ENCODE measurements around the gene CASTOR2. TPM values are rescaled to one million over a fixed set of nuclear protein-coding genes. Genes with fewer than 3 reads are reported as not detected.
A peak's percentile ranks its signal among the peaks of the same experiment; 100 is the strongest.
"Not testable (repeated sequence)": the region's sequence is repeated elsewhere in the genome, so short reads cannot be mapped to it uniquely, and the experiment has no call there.

Gene CASTOR2
- total and polyA plus RNA-seq, 2 donors (not counting 3 experiments of a cell fraction or from before 2014, with no cell fraction given), result 9.6 to 25.1 TPM

DNA sequence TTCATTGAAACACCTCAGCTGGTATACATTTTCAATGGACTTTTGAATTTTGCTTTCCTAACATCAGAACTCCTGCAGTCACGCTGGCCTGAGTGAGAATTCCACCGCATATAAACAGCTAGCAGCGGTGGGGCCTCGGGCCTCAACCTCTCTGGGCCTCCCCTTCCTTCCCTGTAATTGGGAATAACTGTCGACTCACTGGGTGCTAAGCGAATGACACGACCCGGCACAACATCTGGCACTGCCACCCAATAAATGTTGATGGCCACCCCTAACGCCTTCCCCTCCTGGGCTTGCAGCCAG, 108.4 kb downstream of the CASTOR2 start:
- H3K9me1 ChIP-seq (replicated peaks; ENCODE audit: control insufficient read depth, extremely low read depth, insufficient read depth, low read length), result no peaks in the 10 kb centered on the region
- peak overlapping the region; percentile 51 for H3K27ac ChIP-seq (ENCODE audit: insufficient read depth, low read depth, low read length)
- H3K27me3 ChIP-seq (ENCODE audit: control insufficient read depth in 2 of 2, insufficient read depth in 2 of 2, low read length in 2 of 2), result no peaks in the 10 kb centered on the region
- peaks cover 13% of the 10 kb centered on the region for H3K79me2 ChIP-seq (ENCODE audit: control insufficient read depth, insufficient read depth, low read length)
- H3K4me2 ChIP-seq (ENCODE audit: insufficient read depth, low read length), result peak overlapping the region; percentile 57
- H4K20me1 ChIP-seq (replicated peaks; ENCODE audit: control insufficient read depth, extremely low read depth, insufficient read depth, low read length), result no peaks in the 10 kb centered on the region
- TF ChIP-seq POLR2AphosphoS5 (IDR thresholded peaks at IDR 0.05; ENCODE audit: insufficient read depth, low read depth, low read length) (no peak), EZH2 (IDR thresholded peaks at IDR 0.05; ENCODE audit: borderline replicate concordance, low read depth, low read length, severe bottlenecking) (no peak), FOS (IDR thresholded peaks at IDR 0.05; ENCODE audit: borderline replicate concordance, insufficient read depth, low read length) (no peak), GATA2 (IDR thresholded peaks at IDR 0.05; ENCODE audit: insufficient read depth, insufficient read length, low read depth, low read length) (no peak), JUN (IDR thresholded peaks at IDR 0.05; ENCODE audit: borderline replicate concordance, insufficient read depth, insufficient read length, low read depth) (no peak), MYC (IDR thresholded peaks at IDR 0.05; ENCODE audit: low read depth, low read length) (no peak), POLR2A (IDR thresholded peaks at IDR 0.05; ENCODE audit: low read depth, low read length) (no peak)
- TF ChIP-seq, protein P1, sequence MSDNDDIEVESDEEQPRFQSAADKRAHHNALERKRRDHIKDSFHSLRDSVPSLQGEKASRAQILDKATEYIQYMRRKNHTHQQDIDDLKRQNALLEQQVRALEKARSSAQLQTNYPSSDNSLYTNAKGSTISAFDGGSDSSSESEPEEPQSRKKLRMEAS (IDR thresholded peaks at IDR 0.05; ENCODE audit: insufficient read depth, insufficient read length), result no peak
- TF ChIP-seq, protein P2, sequence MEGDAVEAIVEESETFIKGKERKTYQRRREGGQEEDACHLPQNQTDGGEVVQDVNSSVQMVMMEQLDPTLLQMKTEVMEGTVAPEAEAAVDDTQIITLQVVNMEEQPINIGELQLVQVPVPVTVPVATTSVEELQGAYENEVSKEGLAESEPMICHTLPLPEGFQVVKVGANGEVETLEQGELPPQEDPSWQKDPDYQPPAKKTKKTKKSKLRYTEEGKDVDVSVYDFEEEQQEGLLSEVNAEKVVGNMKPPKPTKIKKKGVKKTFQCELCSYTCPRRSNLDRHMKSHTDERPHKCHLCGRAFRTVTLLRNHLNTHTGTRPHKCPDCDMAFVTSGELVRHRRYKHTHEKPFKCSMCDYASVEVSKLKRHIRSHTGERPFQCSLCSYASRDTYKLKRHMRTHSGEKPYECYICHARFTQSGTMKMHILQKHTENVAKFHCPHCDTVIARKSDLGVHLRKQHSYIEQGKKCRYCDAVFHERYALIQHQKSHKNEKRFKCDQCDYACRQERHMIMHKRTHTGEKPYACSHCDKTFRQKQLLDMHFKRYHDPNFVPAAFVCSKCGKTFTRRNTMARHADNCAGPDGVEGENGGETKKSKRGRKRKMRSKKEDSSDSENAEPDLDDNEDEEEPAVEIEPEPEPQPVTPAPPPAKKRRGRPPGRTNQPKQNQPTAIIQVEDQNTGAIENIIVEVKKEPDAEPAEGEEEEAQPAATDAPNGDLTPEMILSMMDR (IDR thresholded peaks at IDR 0.05; ENCODE audit: extremely low read depth in 1 of 2, insufficient read depth in 1 of 2, low read depth in 1 of 2, low read length in 2 of 2), result no peak
- CTCF ChIA-PET, result no interaction called here
- dilution Hi-C loops (cut with MboI; ENCODE audit: extremely low pct_ligation_motif_present, low sequenced_read_pairs), result no loop called here
- no TSS peak for BruUV-seq (replicated peaks)
- peak overlapping the region; percentile 78 for H3K9ac ChIP-seq (replicated peaks; ENCODE audit: extremely low read depth, insufficient read depth, low read length)
- H3K4me1 ChIP-seq (ENCODE audit: control insufficient read depth, extremely low read depth, insufficient read depth, low read length), result peaks cover 5% of the 10 kb centered on the region
- H2AFZ ChIP-seq (ENCODE audit: low read depth, low read length), result peak overlapping the region; percentile 17
- POLR2A ChIA-PET, result no interaction called here
- intact Hi-C loops (cut with micrococcal nuclease), result loop anchor here (2.0 kb wide), 1 partner anchor 74 kb away; no protein-coding TSS in a partner anchor
- no peak for FAIRE-seq
- peak; percentile 61 for DNase-seq (ENCODE audit: low read depth, low spot score)
- H3K4me3 ChIP-seq (replicated peaks in 1 of 3; ENCODE audit: insufficient read depth in 1 of 3, low read depth in 1 of 3, low read length in 3 of 3), result peak overlapping the region; percentile 21 to 70 (median 62)
- no peaks in the 10 kb centered on the region for H3K9me3 ChIP-seq (replicated peaks; ENCODE audit: control insufficient read depth, insufficient read depth, low read length)
- peaks cover 0 to 2% of the 10 kb centered on the region in 2 experiments for H3K36me3 ChIP-seq (ENCODE audit: control insufficient read depth in 2 of 2, extremely low read depth in 1 of 2, insufficient read depth in 2 of 2, low read length in 2 of 2)

DNA sequence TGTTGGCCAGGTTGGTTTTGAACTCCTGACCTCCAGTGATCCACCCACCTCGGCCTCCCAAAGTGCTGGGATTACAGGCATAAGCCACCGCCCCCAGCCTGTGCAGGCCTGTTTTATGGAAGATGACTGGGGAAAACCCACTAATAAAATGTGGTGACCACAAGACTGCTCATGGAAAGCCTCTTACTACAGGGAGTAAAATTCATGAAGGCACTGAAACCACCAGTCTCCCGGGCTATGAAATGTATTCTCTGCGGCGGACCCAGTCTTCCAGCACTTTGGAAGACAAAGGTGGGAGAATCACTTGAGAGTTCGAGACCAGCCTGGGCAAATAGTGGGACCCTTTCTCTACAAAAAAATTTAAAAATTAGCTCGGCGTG, 109.7 kb downstream of the CASTOR2 start:
- H3K9me3 ChIP-seq (replicated peaks; ENCODE audit: control insufficient read depth, insufficient read depth, low read length); CTCF ChIA-PET; H3K27ac ChIP-seq (ENCODE audit: insufficient read depth, low read depth, low read length); BruUV-seq (replicated peaks); POLR2A ChIA-PET; H3K9ac ChIP-seq (replicated peaks; ENCODE audit: extremely low read depth, insufficient read depth, low read length); H3K4me3 ChIP-seq (replicated peaks in 1 of 3; ENCODE audit: insufficient read depth in 1 of 3, low read depth in 1 of 3, low read length in 3 of 3); H3K36me3 ChIP-seq (ENCODE audit: control insufficient read depth in 2 of 2, extremely low read depth in 1 of 2, insufficient read depth in 2 of 2, low read length in 2 of 2); H3K9me1 ChIP-seq (replicated peaks; ENCODE audit: control insufficient read depth, extremely low read depth, insufficient read depth, low read length); H3K4me1 ChIP-seq (ENCODE audit: control insufficient read depth, extremely low read depth, insufficient read depth, low read length); intact Hi-C loops (cut with micrococcal nuclease); dilution Hi-C loops (cut with MboI; ENCODE audit: extremely low pct_ligation_motif_present, low sequenced_read_pairs); H4K20me1 ChIP-seq (replicated peaks; ENCODE audit: control insufficient read depth, extremely low read depth, insufficient read depth, low read length); H3K27me3 ChIP-seq (ENCODE audit: control insufficient read depth in 2 of 2, insufficient read depth in 2 of 2, low read length in 2 of 2); DNase-seq (ENCODE audit: low read depth, low spot score): not testable (repeated sequence)
- Histone ChIP-seq H3K4me2 (ENCODE audit: insufficient read depth, low read length) (peak overlapping the region; percentile 73), H3K79me2 (ENCODE audit: control insufficient read depth, insufficient read depth, low read length) (peaks cover 13% of the 10 kb centered on the region), H2AFZ (ENCODE audit: low read depth, low read length) (peak overlapping the region; percentile 100)
- FAIRE-seq, result peak; percentile 62

Data from endothelial cell of umbilical vein (primary cell).